Sigmoid colon (tissue), 4 donors: ENCODE measurements around the gene RAB3B.

Experiments
- POLR2A ChIP-seq, 2 donors: fragments of 450-650 bp; IDR thresholded peaks; one replicate each; pipeline ENCODE4 v1.6.1; 2016; ENCODE audit warnings: antibody characterized with exemption in 2 of 2, mild to moderate bottlenecking in 2 of 2, moderate library complexity in 2 of 2
- POLR2AphosphoS5 ChIP-seq, 4 donors: sonication (generic); formaldehyde crosslinking; IDR thresholded peaks; one replicate each; pipeline ENCODE4 v1.6.1; 2017; ENCODE audit warnings: antibody characterized with exemption in 4 of 4

DNA sequence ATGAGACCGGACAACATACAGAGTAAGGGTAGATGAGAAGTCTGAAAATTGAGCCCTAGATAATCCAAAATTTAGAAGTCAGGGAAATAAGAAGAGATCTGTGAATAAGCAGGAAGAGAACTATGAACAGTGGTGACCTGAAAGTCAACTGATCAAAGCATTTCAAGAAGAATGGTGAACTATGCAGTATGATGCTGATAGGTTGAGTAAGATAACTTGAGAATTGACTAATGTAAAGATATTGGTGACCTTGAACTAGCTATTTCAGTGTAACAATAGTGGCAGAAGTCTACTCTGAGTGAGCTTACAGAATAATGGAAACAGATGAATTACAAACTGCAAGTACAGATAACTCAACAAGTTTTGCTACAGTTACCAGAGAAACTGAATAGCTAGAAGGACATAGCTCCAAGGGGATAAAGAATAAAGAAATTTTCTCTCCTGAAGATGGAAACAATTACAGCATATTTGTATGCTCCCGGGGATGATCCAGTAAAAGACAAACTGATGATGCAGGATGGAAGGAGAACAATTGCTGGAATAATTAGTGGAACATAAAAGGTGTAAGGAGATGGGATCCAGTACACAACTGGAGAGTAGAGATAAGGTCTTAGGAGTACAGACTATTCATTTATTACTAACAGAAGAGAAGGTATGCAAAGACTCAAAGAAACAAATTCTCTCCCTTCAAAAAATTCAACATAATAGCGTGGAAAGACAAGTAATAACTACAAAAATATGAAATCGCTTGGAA, 122.8 kb downstream of the RAB3B start:
- TF ChIP-seq POLR2AphosphoS5 (IDR thresholded peaks at IDR 0.05) (no peak), POLR2A (IDR thresholded peaks at IDR 0.05) (no peak)
